ENCODE results near the gene DPM2.

Gene DPM2

DNA sequence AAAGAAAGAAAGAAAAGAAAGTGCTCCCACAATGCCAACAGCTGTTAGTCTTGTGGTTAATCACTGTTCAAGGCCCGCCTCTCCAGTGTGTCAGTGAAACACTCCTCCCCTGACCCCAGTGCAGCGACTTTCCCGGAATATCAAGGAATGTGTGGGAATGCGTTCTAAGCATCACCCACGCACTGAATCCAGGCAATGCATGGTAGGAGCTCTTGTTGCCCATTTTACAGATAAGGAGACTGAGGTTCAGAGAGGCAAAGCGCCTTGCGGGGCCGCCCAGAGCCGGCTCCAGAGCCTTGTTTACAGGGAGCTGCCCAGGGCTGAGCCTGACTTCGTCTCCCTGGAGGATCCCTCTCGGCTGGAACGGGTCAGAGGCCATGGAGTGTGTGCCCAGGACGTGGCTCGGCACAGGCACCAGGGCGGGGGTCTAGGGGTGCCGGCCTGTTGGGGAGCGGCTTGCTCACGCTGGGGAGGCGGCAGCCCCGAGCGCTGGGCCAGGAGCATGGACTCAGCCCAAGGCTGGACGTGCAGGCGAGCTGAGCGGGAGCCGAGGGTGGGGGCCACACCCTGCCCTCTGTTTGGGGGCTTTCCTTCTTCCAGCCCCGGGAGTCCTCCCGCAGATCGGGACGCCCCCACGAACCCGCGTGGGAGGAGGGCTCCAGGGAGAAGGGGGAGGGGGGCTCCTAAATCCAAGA lies 39.1 kb downstream of the DPM2 start:
- no peak for DNase-seq (ENCODE audit: low spot score)

DNA sequence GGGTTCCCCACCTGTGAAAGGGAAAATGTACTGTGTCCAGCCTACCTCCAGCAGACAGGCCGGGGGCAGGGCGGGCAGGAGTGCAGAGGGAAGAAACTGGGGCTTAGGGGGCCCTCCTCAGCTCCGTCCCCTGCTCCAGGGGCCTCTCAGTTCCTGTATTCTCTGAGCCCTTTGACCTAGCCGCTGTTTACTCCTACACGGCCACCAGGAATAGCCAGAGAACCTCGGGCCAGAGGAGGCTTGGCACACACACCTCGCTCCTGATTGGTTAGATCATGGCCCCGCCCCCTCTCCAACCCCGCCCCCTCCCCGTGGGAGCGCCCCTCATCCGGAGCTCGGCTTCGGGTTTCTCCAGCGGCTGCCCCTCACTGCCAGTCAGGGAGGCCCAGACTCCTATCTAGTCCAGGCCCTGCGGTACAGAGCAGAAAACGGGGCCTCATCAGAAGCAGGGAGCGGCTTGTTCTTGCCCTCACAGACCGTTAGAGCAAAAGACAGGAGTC lies 40.4 kb downstream of the DPM2 start:
- DNase-seq (ENCODE audit: low spot score): no peak

- DNase-seq (ENCODE audit: low spot score): no peak
Observed at GRCh38 chr9:127896395-127897192, 41.1 kb downstream of the DPM2 start.

DNA sequence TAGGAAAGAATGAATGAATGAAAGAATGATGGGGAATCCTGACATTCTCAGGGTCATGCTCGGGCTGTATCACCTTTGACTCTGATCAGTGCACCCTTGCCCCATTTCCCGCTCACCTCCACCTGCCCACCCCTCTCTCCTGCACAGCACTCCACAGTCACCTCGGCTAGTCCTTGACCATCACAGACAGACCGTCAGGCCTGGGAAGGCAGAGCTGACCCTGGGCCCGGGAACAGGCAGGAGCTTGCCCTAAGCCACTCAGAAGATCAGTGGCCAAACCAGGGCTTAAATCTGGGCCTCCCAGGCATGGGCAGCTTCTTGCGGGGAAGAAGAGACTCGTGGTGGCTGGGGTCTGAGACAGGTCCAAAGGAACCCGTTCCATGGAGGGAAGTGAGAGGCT lies 41.8 kb downstream of the DPM2 start:
- DNase-seq (ENCODE audit: low spot score): no peak

GRCh38 chr9:127893392-127893791 lies 44.3 kb downstream of the DPM2 start:
- no peak for DNase-seq (ENCODE audit: low spot score)

DNA sequence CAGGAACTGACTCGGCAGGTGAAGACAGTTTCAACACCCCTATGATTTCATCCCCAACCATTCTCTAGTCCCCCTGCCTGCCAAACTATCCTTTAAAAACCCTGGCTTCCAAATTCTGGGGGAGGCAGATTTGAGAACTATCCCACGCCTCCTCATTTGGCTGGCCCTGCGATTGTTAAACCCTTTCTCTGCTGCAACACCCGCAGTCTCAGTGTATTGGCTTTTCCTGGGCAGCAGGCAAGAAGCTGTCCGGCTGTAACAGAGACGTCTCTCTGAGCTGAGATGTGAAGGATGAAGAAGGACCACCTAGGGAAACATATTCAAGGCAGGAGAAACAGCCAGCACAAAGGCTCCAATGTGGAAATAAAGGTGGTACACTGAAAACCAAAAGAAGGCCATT lies 44.8 kb downstream of the DPM2 start:
- no peak for DNase-seq (ENCODE audit: low spot score)

DNA sequence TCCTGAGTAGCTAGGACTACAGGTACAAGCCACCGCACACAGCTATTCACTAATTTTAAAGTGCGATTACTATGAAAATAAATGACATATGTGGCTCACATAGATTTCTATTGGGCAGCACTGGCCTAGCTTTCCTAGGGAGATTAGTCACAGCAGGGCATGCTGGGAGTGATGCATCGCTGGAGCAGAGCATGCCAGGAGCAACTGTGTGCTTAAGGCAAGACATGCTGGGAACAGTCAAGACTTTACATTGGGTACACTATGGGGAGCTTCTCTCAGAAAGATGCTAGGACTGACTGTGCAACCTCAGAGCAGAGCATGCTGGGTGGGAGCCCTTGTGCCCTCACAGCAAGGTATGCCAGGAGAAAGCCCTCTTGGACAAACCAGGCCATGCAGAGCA lies 47.6 kb downstream of the DPM2 start:
- no peak for DNase-seq (ENCODE audit: low spot score)

DNA sequence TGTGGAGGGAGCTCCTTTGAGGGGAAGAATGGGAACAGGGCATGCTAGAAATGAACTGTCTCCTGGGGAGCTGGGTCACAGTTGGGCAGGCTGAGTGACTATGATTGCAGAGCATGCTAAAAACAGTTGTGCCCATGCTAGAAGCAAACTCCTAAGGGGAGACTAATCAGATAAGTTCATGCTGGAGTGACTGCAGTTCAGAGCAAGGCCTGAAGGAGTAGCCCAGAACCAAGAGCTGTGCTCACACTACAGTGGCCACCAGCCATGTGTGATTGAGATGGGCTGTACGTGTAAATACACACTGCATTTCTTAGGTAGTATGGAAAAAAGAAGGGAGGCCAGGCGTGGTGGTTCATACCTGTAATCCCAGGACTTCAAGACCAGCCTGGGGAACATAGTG lies 49.9 kb downstream of the DPM2 start:
- no peak for DNase-seq (ENCODE audit: low spot score)

DNA sequence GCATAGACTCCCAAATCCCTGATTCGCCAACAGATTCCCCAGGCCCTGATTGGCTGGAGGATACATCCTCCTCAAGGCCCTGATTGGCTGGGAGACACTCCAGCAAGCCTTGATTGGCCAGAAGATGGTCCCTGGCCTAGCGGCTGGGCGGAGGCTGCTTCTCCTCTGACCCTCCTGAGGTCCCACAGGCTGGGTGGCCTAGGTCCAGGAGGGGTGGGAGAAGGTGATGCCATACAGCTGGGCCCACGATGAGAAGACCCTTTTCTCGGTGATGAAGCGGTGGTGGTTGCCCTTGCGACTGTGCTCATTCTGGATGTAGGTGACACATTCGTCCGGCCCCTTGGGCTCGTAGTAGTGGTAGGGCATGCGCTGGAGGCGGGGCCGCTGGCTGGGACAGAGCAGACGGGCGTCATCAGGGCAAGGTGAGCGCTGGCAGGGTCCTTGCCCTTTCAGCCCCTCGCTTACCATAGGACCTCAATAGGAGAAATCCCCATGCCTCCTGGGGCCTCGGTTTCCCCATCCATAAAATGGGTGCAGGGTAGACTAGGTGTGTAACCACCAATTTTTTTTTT lies 51.2 kb downstream of the DPM2 start:
- no peak for DNase-seq (ENCODE audit: low spot score)

DNA sequence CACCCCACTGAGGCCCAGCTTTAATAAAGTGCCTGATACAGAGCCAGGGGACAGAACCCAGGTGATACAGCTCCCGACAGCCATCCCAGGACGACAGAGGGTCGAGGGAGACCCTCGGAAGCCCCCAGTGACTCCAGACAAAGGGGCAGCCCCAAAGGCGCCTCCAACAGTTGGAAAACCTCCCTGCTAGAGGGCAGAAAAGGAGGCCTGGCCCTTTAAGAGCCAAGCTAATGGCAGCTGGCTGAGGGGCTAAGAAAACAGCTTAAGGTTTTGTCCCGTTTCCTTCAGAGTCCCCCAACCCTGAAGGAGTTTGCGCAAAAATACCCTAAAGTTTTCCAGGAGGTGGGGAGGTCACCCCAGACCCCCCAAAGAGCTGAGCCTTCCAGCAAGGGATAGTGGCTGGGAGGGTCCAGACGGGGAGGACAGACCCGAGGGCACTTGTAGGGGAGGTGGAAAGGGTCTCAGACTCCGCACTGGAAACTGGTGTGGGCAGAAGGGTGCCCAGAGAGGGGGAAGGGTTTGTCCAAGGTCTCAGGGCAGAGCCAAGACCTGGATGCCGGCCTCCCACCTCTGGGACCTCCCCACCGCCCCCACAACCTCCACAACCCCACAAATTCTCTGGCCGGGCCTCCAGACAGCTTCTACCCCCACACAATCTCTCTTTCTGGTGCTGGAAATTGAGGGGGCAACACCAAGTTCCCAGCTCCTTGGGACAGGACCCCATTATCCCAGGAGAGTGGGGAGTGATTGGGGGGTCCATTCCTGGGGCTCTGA lies 52.0 kb downstream of the DPM2 start:
- no peak for DNase-seq (ENCODE audit: low spot score)

All from kidney capillary endothelial cell (primary cell).